Measurements from ENCODE around the gene NADK2. TPM values are rescaled to one million over a fixed set of nuclear protein-coding genes. Genes with fewer than 3 reads are reported as not detected.

NADK2 gene
- total and polyA plus RNA-seq, 9 of the 15 experiments (the other 6 are each of a cell fraction or from before 2014, with no cell fraction given) = 10.6 to 41.0 (median 24.0) TPM

DNA sequence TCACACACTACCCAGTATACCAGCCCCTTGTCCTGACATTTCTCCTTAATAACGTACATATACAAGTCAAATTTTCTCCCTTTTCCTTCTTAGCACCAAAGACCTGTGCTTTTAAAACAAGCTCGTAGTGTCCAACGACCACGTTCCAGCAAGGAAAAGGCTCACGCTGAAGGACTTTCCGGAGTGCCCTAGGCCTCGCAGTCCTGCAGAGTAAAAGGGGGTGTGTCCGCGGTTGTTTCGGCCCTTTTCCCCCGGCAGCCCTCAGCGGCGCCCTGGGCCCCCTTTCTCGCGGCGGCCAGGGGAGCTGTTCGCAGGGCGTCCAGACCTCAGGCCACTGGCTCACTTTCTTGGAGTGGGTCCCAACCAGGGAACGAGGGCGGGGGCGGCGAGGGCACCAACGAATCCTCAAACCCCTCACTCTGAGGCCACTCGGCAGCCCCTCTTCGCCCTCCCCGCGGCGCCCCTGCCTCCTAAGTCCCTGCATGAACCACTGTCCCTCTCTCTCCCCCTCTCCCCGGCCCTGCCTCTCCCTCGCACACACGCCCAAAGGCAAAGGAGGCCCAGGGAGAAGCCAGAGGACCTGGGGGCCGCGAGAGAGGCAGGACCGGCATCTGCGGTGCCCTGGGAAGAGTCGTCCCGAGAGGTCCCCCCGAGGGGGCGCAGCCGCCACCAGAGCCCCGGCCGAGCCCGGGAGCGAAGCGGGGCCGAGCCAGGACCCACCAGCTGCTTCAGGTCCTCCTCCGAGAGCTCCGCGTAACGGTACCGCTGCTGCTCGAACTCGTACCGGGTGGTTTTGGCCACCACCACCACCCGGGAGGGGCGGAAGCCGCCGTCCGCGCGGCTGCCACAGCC is 720 bp downstream of the NADK2 start (continued):
- TF ChIP-seq, protein P1, sequence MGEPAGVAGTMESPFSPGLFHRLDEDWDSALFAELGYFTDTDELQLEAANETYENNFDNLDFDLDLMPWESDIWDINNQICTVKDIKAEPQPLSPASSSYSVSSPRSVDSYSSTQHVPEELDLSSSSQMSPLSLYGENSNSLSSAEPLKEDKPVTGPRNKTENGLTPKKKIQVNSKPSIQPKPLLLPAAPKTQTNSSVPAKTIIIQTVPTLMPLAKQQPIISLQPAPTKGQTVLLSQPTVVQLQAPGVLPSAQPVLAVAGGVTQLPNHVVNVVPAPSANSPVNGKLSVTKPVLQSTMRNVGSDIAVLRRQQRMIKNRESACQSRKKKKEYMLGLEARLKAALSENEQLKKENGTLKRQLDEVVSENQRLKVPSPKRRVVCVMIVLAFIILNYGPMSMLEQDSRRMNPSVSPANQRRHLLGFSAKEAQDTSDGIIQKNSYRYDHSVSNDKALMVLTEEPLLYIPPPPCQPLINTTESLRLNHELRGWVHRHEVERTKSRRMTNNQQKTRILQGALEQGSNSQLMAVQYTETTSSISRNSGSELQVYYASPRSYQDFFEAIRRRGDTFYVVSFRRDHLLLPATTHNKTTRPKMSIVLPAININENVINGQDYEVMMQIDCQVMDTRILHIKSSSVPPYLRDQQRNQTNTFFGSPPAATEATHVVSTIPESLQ (CRISPR knock-in tag; IDR thresholded peaks at IDR 0.05) = 0 out of 2 replicates have a peak, but pooled peaks have one; percentile 85
- TF ChIP-seq, protein P2, sequence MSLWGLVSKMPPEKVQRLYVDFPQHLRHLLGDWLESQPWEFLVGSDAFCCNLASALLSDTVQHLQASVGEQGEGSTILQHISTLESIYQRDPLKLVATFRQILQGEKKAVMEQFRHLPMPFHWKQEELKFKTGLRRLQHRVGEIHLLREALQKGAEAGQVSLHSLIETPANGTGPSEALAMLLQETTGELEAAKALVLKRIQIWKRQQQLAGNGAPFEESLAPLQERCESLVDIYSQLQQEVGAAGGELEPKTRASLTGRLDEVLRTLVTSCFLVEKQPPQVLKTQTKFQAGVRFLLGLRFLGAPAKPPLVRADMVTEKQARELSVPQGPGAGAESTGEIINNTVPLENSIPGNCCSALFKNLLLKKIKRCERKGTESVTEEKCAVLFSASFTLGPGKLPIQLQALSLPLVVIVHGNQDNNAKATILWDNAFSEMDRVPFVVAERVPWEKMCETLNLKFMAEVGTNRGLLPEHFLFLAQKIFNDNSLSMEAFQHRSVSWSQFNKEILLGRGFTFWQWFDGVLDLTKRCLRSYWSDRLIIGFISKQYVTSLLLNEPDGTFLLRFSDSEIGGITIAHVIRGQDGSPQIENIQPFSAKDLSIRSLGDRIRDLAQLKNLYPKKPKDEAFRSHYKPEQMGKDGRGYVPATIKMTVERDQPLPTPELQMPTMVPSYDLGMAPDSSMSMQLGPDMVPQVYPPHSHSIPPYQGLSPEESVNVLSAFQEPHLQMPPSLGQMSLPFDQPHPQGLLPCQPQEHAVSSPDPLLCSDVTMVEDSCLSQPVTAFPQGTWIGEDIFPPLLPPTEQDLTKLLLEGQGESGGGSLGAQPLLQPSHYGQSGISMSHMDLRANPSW (CRISPR knock-in tag; IDR thresholded peaks at IDR 0.05) = no peak
- TF ChIP-seq MEF2D (tag; conservative IDR thresholded peaks at IDR 0.05; ENCODE audit: low read depth) (no peak), SLC30A9 (CRISPR knock-in tag; IDR thresholded peaks at IDR 0.05) (no peak), SUPT5H (IDR thresholded peaks at IDR 0.05) (peak; percentile 74), KHSRP (IDR thresholded peaks at IDR 0.05) (no peak), POLR2B (IDR thresholded peaks at IDR 0.05; ENCODE audit: low read depth, partially characterized antibody) (no peak), POLR2A (conservative IDR thresholded peaks at IDR 0.05) (peak; percentile 79), ZBTB7A (IDR thresholded peaks at IDR 0.05; ENCODE audit: borderline replicate concordance, control insufficient read depth, low read depth, low read length) (peak; percentile 73)
- TF ChIP-seq, protein P3, sequence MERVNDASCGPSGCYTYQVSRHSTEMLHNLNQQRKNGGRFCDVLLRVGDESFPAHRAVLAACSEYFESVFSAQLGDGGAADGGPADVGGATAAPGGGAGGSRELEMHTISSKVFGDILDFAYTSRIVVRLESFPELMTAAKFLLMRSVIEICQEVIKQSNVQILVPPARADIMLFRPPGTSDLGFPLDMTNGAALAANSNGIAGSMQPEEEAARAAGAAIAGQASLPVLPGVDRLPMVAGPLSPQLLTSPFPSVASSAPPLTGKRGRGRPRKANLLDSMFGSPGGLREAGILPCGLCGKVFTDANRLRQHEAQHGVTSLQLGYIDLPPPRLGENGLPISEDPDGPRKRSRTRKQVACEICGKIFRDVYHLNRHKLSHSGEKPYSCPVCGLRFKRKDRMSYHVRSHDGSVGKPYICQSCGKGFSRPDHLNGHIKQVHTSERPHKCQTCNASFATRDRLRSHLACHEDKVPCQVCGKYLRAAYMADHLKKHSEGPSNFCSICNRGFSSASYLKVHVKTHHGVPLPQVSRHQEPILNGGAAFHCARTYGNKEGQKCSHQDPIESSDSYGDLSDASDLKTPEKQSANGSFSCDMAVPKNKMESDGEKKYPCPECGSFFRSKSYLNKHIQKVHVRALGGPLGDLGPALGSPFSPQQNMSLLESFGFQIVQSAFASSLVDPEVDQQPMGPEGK (CRISPR knock-in tag; IDR thresholded peaks at IDR 0.05; ENCODE audit: borderline replicate concordance) = no peak
- TF ChIP-seq, protein P4, sequence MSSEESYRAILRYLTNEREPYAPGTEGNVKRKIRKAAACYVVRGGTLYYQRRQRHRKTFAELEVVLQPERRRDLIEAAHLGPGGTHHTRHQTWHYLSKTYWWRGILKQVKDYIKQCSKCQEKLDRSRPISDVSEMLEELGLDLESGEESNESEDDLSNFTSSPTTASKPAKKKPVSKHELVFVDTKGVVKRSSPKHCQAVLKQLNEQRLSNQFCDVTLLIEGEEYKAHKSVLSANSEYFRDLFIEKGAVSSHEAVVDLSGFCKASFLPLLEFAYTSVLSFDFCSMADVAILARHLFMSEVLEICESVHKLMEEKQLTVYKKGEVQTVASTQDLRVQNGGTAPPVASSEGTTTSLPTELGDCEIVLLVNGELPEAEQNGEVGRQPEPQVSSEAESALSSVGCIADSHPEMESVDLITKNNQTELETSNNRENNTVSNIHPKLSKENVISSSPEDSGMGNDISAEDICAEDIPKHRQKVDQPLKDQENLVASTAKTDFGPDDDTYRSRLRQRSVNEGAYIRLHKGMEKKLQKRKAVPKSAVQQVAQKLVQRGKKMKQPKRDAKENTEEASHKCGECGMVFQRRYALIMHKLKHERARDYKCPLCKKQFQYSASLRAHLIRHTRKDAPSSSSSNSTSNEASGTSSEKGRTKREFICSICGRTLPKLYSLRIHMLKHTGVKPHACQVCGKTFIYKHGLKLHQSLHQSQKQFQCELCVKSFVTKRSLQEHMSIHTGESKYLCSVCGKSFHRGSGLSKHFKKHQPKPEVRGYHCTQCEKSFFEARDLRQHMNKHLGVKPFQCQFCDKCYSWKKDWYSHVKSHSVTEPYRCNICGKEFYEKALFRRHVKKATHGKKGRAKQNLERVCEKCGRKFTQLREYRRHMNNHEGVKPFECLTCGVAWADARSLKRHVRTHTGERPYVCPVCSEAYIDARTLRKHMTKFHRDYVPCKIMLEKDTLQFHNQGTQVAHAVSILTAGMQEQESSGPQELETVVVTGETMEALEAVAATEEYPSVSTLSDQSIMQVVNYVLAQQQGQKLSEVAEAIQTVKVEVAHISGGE (CRISPR knock-in tag; IDR thresholded peaks at IDR 0.05) = no peak; a peak in 1 of 6 replicates
- TF ChIP-seq, protein P5, sequence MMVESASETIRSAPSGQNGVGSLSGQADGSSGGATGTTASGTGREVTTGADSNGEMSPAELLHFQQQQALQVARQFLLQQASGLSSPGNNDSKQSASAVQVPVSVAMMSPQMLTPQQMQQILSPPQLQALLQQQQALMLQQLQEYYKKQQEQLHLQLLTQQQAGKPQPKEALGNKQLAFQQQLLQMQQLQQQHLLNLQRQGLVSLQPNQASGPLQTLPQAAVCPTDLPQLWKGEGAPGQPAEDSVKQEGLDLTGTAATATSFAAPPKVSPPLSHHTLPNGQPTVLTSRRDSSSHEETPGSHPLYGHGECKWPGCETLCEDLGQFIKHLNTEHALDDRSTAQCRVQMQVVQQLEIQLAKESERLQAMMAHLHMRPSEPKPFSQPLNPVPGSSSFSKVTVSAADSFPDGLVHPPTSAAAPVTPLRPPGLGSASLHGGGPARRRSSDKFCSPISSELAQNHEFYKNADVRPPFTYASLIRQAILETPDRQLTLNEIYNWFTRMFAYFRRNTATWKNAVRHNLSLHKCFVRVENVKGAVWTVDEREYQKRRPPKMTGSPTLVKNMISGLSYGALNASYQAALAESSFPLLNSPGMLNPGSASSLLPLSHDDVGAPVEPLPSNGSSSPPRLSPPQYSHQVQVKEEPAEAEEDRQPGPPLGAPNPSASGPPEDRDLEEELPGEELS (CRISPR knock-in tag; IDR thresholded peaks at IDR 0.05; ENCODE audit: borderline replicate concordance) = 0 out of 2 replicates have a peak, but pooled peaks have one; percentile 67

Data from K562 (cell line).